Measurements from ENCODE around the gene NPM3. TPM values are rescaled to one million over a fixed set of nuclear protein-coding genes. Genes with fewer than 3 reads are reported as not detected.

The NPM3 gene
- total and polyA plus RNA-seq, 8 donors: 30.7 to 54.9 (median 51.2) TPM

DNA sequence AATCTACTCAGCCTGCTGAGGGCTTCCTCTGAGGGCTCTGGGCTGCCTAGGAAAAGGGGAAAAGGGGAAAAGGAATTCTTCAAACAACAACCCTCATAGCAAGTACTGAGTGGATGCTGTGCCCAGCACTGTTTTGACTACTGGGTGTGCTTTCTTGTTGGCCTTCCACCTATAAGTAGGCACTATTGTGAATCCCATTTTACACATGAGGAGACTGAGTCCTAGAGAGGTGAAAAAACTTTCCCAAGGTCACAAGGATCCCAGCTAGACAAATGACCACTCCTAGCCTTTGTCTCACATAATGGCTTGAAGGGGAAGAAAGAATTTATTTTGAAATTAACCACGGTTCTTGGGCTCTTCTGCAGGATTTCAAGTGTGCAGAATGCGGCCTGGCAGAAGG, 24.4 kb downstream of the NPM3 start:
- Histone ChIP-seq H3K27ac (no peak overlapping the region), H3K4me1 (no peaks in the 10 kb centered on the region), H3K9me3 (no peaks in the 10 kb centered on the region), H3K4me3 (no peak overlapping the region), H3K36me3 (no peaks in the 10 kb centered on the region), H3K27me3 (peaks cover 0 to 21% of the 10 kb centered on the region in 2 donors)
- no peak for DNase-seq
- intact Hi-C loops (cut with DNase I): no loop called here
- ATAC-seq: no peak
- TF ChIP-seq, protein P1, sequence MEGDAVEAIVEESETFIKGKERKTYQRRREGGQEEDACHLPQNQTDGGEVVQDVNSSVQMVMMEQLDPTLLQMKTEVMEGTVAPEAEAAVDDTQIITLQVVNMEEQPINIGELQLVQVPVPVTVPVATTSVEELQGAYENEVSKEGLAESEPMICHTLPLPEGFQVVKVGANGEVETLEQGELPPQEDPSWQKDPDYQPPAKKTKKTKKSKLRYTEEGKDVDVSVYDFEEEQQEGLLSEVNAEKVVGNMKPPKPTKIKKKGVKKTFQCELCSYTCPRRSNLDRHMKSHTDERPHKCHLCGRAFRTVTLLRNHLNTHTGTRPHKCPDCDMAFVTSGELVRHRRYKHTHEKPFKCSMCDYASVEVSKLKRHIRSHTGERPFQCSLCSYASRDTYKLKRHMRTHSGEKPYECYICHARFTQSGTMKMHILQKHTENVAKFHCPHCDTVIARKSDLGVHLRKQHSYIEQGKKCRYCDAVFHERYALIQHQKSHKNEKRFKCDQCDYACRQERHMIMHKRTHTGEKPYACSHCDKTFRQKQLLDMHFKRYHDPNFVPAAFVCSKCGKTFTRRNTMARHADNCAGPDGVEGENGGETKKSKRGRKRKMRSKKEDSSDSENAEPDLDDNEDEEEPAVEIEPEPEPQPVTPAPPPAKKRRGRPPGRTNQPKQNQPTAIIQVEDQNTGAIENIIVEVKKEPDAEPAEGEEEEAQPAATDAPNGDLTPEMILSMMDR (IDR thresholded peaks at IDR 0.05): no peak

DNA sequence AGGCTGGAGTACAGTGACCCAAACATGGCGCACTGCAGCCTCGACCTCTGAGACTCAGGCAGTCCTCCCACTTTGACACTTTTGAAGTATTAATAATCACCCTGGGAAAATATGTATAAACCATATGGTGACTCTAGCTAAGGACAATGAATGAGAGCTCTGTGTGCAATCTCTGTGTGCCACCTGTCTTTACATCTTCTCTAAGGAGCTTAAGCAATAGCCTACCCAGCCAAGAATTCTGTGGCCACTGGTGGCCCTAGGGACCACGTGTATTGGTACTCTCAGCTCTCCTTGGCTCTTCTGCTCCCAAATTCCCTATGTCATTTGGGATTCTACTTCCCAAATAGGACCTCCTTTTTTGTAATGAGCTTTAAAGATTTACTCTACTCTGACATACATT, 31.0 kb downstream of the NPM3 start:
- no peak for DNase-seq
- Histone ChIP-seq H3K9me3 (no peaks in the 10 kb centered on the region), H3K36me3 (no peaks in the 10 kb centered on the region), H3K4me1 (no peaks in the 10 kb centered on the region), H3K4me3 (no peak overlapping the region), H3K27ac (no peak overlapping the region), H3K27me3 (peaks cover 0 to 25% of the 10 kb centered on the region in 2 donors)
- TF ChIP-seq, protein P1 (IDR thresholded peaks at IDR 0.05): no peak
- intact Hi-C loops (cut with DNase I): no loop called here
- ATAC-seq: no peak

DNA sequence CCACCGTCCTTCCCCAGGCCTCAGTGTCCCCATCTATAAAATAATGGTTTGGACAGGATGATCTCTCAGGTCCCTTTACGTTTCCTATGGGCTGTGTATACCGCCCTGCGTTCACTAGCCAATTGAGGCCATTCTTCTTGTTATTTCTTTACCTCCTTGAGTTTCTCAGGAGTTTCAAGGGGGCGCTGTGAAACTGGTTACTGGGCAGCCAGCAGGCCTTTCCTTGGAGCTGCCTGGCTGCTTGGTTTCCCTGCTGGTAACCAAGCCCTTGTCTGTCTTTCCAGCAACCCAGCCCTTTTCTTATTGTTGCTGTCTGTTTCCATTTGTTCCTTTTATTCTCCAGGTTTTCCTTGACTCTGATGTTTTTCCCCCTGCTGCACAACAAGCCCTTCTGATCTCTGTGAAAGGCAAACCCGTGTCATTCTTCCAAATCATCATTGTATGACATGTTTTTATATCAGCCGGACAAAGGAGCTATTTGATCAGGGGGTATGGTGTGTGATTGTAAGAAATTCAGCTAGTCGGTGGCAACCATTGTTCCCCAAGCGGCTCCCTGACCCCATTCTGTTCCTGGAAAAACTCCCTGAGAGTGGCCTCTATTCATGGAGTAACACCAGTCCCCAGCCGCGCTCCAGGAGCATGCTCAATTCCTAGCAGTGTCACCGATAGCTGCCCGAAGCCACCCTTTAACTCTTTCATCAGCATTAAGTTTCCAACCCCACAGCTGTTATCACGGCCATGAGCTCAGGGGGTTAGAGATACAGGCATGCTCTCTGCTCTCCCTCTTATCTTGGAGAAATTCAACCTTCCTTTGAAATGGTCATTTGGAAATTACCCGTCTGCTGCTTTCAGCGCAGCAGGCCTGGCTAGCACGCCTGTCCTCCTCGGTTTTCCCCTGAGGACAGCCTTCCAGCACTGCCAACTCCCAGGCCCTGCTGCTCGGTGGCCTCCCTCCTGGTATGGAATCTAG, 33.9 kb downstream of the NPM3 start:
- TF ChIP-seq, protein P1 (IDR thresholded peaks at IDR 0.05): no peak
- H3K9me3 ChIP-seq: no peaks in the 10 kb centered on the region
- no peak for ATAC-seq
- intact Hi-C loops (cut with DNase I): no loop called here
- H3K36me3 ChIP-seq: no peaks in the 10 kb centered on the region
- H3K27ac ChIP-seq: no peak overlapping the region
- DNase-seq: no peak
- no peak overlapping the region for H3K4me3 ChIP-seq
- H3K27me3 ChIP-seq: peaks cover 0 to 13% of the 10 kb centered on the region in 2 donors
- no peaks in the 10 kb centered on the region for H3K4me1 ChIP-seq

DNA sequence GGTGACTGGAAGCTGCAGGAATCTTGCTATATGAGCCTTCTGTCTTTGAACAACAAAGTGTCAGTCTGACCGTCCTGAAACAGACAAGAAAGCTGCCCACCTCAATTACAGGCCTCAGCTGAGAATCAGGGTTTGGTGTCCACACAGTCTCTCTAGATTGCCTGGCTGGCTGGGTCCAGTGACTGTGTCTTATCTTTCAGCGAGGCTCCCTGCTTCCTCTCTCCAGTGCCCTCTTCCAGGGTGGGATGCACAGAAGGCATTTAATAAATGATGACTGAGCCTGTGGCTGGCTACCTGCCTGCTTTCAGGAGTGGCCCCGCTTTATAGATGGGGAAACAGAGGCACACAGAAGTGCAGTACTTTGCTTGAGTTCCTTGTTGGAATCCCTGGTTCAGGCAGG, 34.8 kb downstream of the NPM3 start:
- no peak for ATAC-seq
- DNase-seq: no peak
- intact Hi-C loops (cut with DNase I): no loop called here
- Histone ChIP-seq H3K27ac (no peak overlapping the region), H3K9me3 (no peaks in the 10 kb centered on the region), H3K27me3 (peaks cover 0 to 8% of the 10 kb centered on the region in 2 donors), H3K36me3 (no peaks in the 10 kb centered on the region), H3K4me3 (no peak overlapping the region), H3K4me1 (no peaks in the 10 kb centered on the region)
- TF ChIP-seq, protein P1 (IDR thresholded peaks at IDR 0.05): no peak

DNA sequence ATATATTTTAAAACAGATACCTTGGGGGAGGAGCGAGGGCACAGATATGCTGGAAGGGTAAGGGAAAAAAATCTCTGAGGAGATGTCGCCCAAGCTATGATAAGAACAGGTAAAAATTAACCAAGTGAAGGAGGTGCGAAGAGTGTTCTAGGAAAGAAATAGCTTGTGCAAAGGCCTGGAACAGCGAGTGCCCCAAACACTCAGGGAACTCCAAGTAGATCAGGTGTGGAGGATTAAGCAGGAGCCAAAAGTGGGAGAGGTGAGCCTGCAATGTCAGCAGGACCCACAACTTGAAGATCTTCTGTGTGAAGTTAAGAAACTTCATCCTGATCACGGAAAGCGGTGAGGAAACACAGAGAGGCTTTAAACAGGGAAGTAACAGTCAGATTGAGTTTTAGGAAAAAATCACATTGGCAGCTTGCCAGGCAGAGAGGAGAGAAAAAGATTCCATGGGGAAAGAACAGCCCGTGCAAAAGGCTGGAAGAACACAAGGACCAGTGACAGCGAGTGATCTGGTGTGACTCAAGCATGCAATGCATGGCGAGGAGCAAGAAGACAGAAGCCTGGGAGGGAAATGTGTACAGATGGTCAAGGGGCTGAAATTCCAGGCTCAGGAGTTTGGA, 38.1 kb downstream of the NPM3 start:
- ATAC-seq (peak; percentile 82), DNase-seq (no peak)
- TF ChIP-seq, protein P1 (IDR thresholded peaks at IDR 0.05): no peak
- Histone ChIP-seq H3K4me3 (no peak overlapping the region), H3K4me1 (no peaks in the 10 kb centered on the region), H3K9me3 (no peaks in the 10 kb centered on the region), H3K36me3 (no peaks in the 10 kb centered on the region), H3K27me3 (peaks cover 0 to 10% of the 10 kb centered on the region in 2 donors), H3K27ac (no peak overlapping the region)
- intact Hi-C loops (cut with DNase I): no loop called here

Data from left lung (tissue), 10 donors.